ACC112 (cell line): ENCODE data around the gene RBM8A.

Experiments used
- H2AFZ ChIP-seq: fragments of 200-600 bp; sonication (generic); one replicate; pipeline ENCODE4 v1.6.0; 2017; ENCODE audit warnings: antibody characterized with exemption, low read length; ENCODE audit not compliant: unreplicated experiment
- H3K27ac ChIP-seq: fragments of 200-600 bp; sonication (generic); 2 replicates; pipeline ENCODE4 v1.5.1; 2014; ENCODE audit warnings: low read depth, mild to moderate bottlenecking, antibody characterized with exemption, low read length, moderate library complexity
- H3K27me3 ChIP-seq: fragments of 200-600 bp; sonication (generic); 2 replicates; pipeline ENCODE4 v1.6.1; 2014; ENCODE audit warnings: mild to moderate bottlenecking, antibody characterized with exemption, low read length, moderate library complexity, mixed read lengths; ENCODE audit not compliant: insufficient read depth
- H3K36me3 ChIP-seq: fragments of 200-600 bp; sonication (generic); 2 replicates; pipeline ENCODE4 v1.6.1; 2016; ENCODE audit warnings: mild to moderate bottlenecking, antibody characterized with exemption, low read length, moderate library complexity, mixed read lengths; ENCODE audit not compliant: insufficient read depth
- H3K4me1 ChIP-seq: fragments of 200-600 bp; sonication (generic); one replicate; pipeline ENCODE4 v1.6.1; 2016; ENCODE audit warnings: low read length, mixed read lengths; ENCODE audit not compliant: insufficient read depth, unreplicated experiment, control insufficient read depth
- H3K4me3 ChIP-seq: fragments of 200-600 bp; sonication (generic); 2 replicates; pipeline ENCODE4 v1.5.1; 2014; ENCODE audit warnings: mild to moderate bottlenecking, low read depth, low read length
- H3K79me2 ChIP-seq: fragments of 200-600 bp; sonication (generic); one replicate; pipeline ENCODE4 v1.6.0; 2016; ENCODE audit warnings: low read length; ENCODE audit not compliant: control insufficient read depth, unreplicated experiment, insufficient read depth

RBM8A gene

GRCh38 chr1:145917595-145917994, 9.7 kb downstream of the RBM8A start:
- H3K27ac ChIP-seq: 0 out of 2 replicates have a peak overlapping the region, but pooled peaks have one; percentile 68
- H3K4me3 ChIP-seq: peak overlapping the region; percentile 98
- no peaks in the 10 kb centered on the region for H3K27me3 ChIP-seq
- peak overlapping the region; percentile 100 for H2AFZ ChIP-seq
- peaks cover 5% of the 10 kb centered on the region; the same call in 1 of the 2 replicates for H3K36me3 ChIP-seq
- peaks cover 7% of the 10 kb centered on the region for H3K4me1 ChIP-seq
- H3K79me2 ChIP-seq: peaks cover 10% of the 10 kb centered on the region

- H3K4me3 ChIP-seq: no peak overlapping the region; the same call in 1 of the 2 replicates
- H3K27ac ChIP-seq: no peak overlapping the region
- H3K27me3 ChIP-seq: no peaks in the 10 kb centered on the region
- H3K4me1 ChIP-seq: peaks cover 7% of the 10 kb centered on the region
- H2AFZ ChIP-seq: no peak overlapping the region
- H3K36me3 ChIP-seq: peaks cover 8% of the 10 kb centered on the region
- H3K79me2 ChIP-seq: peaks cover 10% of the 10 kb centered on the region
Observed at GRCh38 chr1:145916745-145917144, 10.5 kb downstream of the RBM8A start.

- Histone ChIP-seq H3K4me1 (peaks cover 17% of the 10 kb centered on the region), H3K4me3 (no peak overlapping the region), H3K79me2 (peaks cover 4% of the 10 kb centered on the region), H3K27ac (0 out of 2 replicates have a peak overlapping the region, but pooled peaks have one; percentile 7), H2AFZ (no peak overlapping the region), H3K27me3 (no peaks in the 10 kb centered on the region), H3K36me3 (peaks cover 8% of the 10 kb centered on the region)
Observed at GRCh38 chr1:145912128-145912641, 15.1 kb downstream of the RBM8A start.

GRCh38 chr1:145908653-145909052, 18.6 kb downstream of the RBM8A start:
- Histone ChIP-seq H3K79me2 (peaks cover 4% of the 10 kb centered on the region), H3K4me3 (peak overlapping the region; percentile 58), H3K36me3 (peaks cover 3% of the 10 kb centered on the region), H2AFZ (peak overlapping the region; percentile 17), H3K27me3 (no peaks in the 10 kb centered on the region), H3K4me1 (peaks cover 17% of the 10 kb centered on the region), H3K27ac (peak overlapping the region; percentile 78)

GRCh38 chr1:145906954-145907753, 20.1 kb downstream of the RBM8A start:
- Histone ChIP-seq H3K27ac (no peak overlapping the region), H3K36me3 (peaks cover 6% of the 10 kb centered on the region), H3K4me3 (no peak overlapping the region), H3K27me3 (no peaks in the 10 kb centered on the region), H3K79me2 (peaks cover 4% of the 10 kb centered on the region), H2AFZ (no peak overlapping the region), H3K4me1 (peaks cover 17% of the 10 kb centered on the region)

- Histone ChIP-seq H3K36me3 (peaks cover 3% of the 10 kb centered on the region; the same call in 1 of the 2 replicates), H2AFZ (no peak overlapping the region), H3K27me3 (no peaks in the 10 kb centered on the region), H3K79me2 (no peaks in the 10 kb centered on the region), H3K27ac (no peak overlapping the region), H3K4me1 (no peaks in the 10 kb centered on the region), H3K4me3 (no peak overlapping the region)
Observed at GRCh38 chr1:145901312-145902021, 25.8 kb downstream of the RBM8A start.

GRCh38 chr1:145898756-145899155, 28.5 kb downstream of the RBM8A start:
- no peaks in the 10 kb centered on the region for H3K4me1 ChIP-seq
- no peaks in the 10 kb centered on the region for H3K27me3 ChIP-seq
- no peak overlapping the region for H3K27ac ChIP-seq
- H3K36me3 ChIP-seq: peaks cover 3% of the 10 kb centered on the region; the same call in 1 of the 2 replicates
- no peak overlapping the region for H2AFZ ChIP-seq
- no peak overlapping the region for H3K4me3 ChIP-seq
- H3K79me2 ChIP-seq: no peaks in the 10 kb centered on the region

GRCh38 chr1:145897969-145898368, 29.3 kb downstream of the RBM8A start:
- no peak overlapping the region for H3K4me3 ChIP-seq
- peaks cover 5% of the 10 kb centered on the region for H3K4me1 ChIP-seq
- no peaks in the 10 kb centered on the region for H3K27me3 ChIP-seq
- H3K27ac ChIP-seq: no peak overlapping the region
- no peak overlapping the region for H2AFZ ChIP-seq
- no peaks in the 10 kb centered on the region for H3K79me2 ChIP-seq
- no peaks in the 10 kb centered on the region for H3K36me3 ChIP-seq

GRCh38 chr1:145895471-145895870, 31.8 kb downstream of the RBM8A start:
- Histone ChIP-seq H3K27ac (no peak overlapping the region), H2AFZ (no peak overlapping the region), H3K4me3 (no peak overlapping the region), H3K27me3 (no peaks in the 10 kb centered on the region), H3K79me2 (no peaks in the 10 kb centered on the region), H3K36me3 (no peaks in the 10 kb centered on the region), H3K4me1 (peaks cover 27% of the 10 kb centered on the region)

- H3K27ac ChIP-seq: peak overlapping the region; percentile 95
Observed at GRCh38 chr1:145893306-145894055, 33.8 kb downstream of the RBM8A start.

More at GRCh38 chr1:145893306-145894055, 33.8 kb downstream of the RBM8A start:
- no peak overlapping the region for H3K4me3 ChIP-seq
- no peak overlapping the region for H2AFZ ChIP-seq
- H3K36me3 ChIP-seq: no peaks in the 10 kb centered on the region
- peaks cover 29% of the 10 kb centered on the region for H3K4me1 ChIP-seq
- H3K27me3 ChIP-seq: no peaks in the 10 kb centered on the region
- H3K79me2 ChIP-seq: no peaks in the 10 kb centered on the region
